ENCODE measurements around the gene PIMREG.

PIMREG gene

GRCh38 chr17:6461792-6462524, 17.7 kb downstream of the PIMREG start:
- no peak for DNase-seq (ENCODE audit: low read depth in 2 of 2)

GRCh38 chr17:6462692-6463091, 18.4 kb downstream of the PIMREG start:
- no peak for DNase-seq (ENCODE audit: low read depth in 2 of 2)

- DNase-seq (ENCODE audit: low read depth in 2 of 2): no peak
These were observed 19.6 kb downstream of the PIMREG start for GRCh38 chr17:6463616-6464445.

- no peak for DNase-seq (ENCODE audit: low read depth in 2 of 2)
These were observed 20.3 kb downstream of the PIMREG start for GRCh38 chr17:6464446-6465041.

- no peak for DNase-seq (ENCODE audit: low read depth in 2 of 2)
These were observed 21.1 kb downstream of the PIMREG start for GRCh38 chr17:6465206-6466003.

- DNase-seq (ENCODE audit: low read depth in 2 of 2): no peak
These were observed 23.3 kb downstream of the PIMREG start for GRCh38 chr17:6467567-6467966.

- no peak for DNase-seq (ENCODE audit: low read depth in 2 of 2)
These were observed 24.0 kb downstream of the PIMREG start for GRCh38 chr17:6468051-6468790.

- DNase-seq (ENCODE audit: low read depth in 2 of 2): no peak
These were observed 26.0 kb downstream of the PIMREG start for GRCh38 chr17:6470146-6470718.

- no peak for DNase-seq (ENCODE audit: low read depth in 2 of 2)
These were observed 26.7 kb downstream of the PIMREG start for GRCh38 chr17:6470751-6471521.

- peak; percentile 8 to 12 for DNase-seq (ENCODE audit: low read depth in 2 of 2)
These were observed 27.5 kb downstream of the PIMREG start for GRCh38 chr17:6471531-6472465.

- no peak for DNase-seq (ENCODE audit: low read depth in 2 of 2)
These were observed 28.3 kb downstream of the PIMREG start for GRCh38 chr17:6472517-6472916.

GRCh38 chr17:6473128-6473767, 29.0 kb downstream of the PIMREG start:
- DNase-seq (ENCODE audit: low read depth in 2 of 2): peak; percentile 8 to 23

GRCh38 chr17:6474376-6474775, 30.1 kb downstream of the PIMREG start:
- DNase-seq (ENCODE audit: low read depth in 2 of 2): no peak

GRCh38 chr17:6474906-6475305, 30.7 kb downstream of the PIMREG start:
- DNase-seq (ENCODE audit: low read depth in 2 of 2): no peak

- DNase-seq (ENCODE audit: low read depth in 2 of 2): no peak
These were observed 31.2 kb downstream of the PIMREG start for GRCh38 chr17:6475411-6475810.

GRCh38 chr17:6476076-6476809, 32.0 kb downstream of the PIMREG start:
- DNase-seq (ENCODE audit: low read depth in 2 of 2): no peak

GRCh38 chr17:6476810-6477179, 32.5 kb downstream of the PIMREG start:
- DNase-seq (ENCODE audit: low read depth in 2 of 2): no peak
